SK-N-SH treated with all-trans-retinoic acid at 6 μM for 48 hours (cell line): ENCODE data around the gene PPARA.
A peak's percentile ranks its signal among the peaks of the same experiment; 100 is the strongest.

Experiments
- ATAC-seq: fragments of 200-7000 bp; cut with Tn5 transposase; 3 replicates; pipeline ENCODE4 v1.9.1; 2020; ENCODE audit warnings: mild to moderate bottlenecking, moderate library complexity
- ARNTL ChIP-seq: fragments of 450-650 bp; formaldehyde crosslinking; IDR thresholded peaks from 2 replicates; pipeline ENCODE4 v1.5.0; 2020; ENCODE audit warnings: low read depth, mild to moderate bottlenecking, moderate library complexity, borderline replicate concordance
- BACH2 ChIP-seq: fragments of 250-450 bp; sonication (Bioruptor Pico); IDR thresholded peaks from 2 replicates; pipeline ENCODE4 v1.9.0; 2021; ENCODE audit warnings: mild to moderate bottlenecking, borderline replicate concordance
- CREB5 ChIP-seq: fragments of 250-450 bp; sonication (Bioruptor Pico); IDR thresholded peaks from 2 replicates; pipeline ENCODE4 v1.5.1; 2020; ENCODE audit warnings: low read depth, mild to moderate bottlenecking, moderate library complexity
- CSDC2 ChIP-seq: fragments of 250-450 bp; sonication (Bioruptor Pico); IDR thresholded peaks from 2 replicates; pipeline ENCODE4 v1.5.0; 2020; ENCODE audit warnings: mild to moderate bottlenecking, moderate library complexity
- CSRNP3 ChIP-seq: fragments of 250-450 bp; sonication (Bioruptor Pico); IDR thresholded peaks from 2 replicates; pipeline ENCODE4 v1.5.1; 2021; ENCODE audit warnings: mild to moderate bottlenecking, moderate library complexity
- ESRRG ChIP-seq: fragments of 250-450 bp; sonication (Bioruptor Pico); IDR thresholded peaks from 2 replicates; pipeline ENCODE4 v1.6.1; 2021; ENCODE audit warnings: mild to moderate bottlenecking
- GLIS3 ChIP-seq: fragments of 250-450 bp; sonication (Bioruptor Pico); IDR thresholded peaks from 2 replicates; pipeline ENCODE4 v1.5.0; 2020; ENCODE audit warnings: mild to moderate bottlenecking, moderate library complexity
- ISL1 ChIP-seq: fragments of 250-450 bp; sonication (Bioruptor Pico); IDR thresholded peaks from 2 replicates; pipeline ENCODE4 v2.1.2; 2022; ENCODE audit warnings: mild to moderate bottlenecking, moderate library complexity
- OSR1 ChIP-seq: fragments of 250-450 bp; sonication (Bioruptor Pico); IDR thresholded peaks from 2 replicates; pipeline ENCODE4 v1.8.0; 2022; ENCODE audit warnings: moderate library complexity, mild to moderate bottlenecking, inconsistent platforms
- PPARA ChIP-seq: fragments of 250-450 bp; sonication (Bioruptor Pico); IDR thresholded peaks from 2 replicates; pipeline ENCODE4 v1.5.0; 2020; ENCODE audit warnings: mild to moderate bottlenecking, borderline replicate concordance
- RARB ChIP-seq: fragments of 250-450 bp; sonication (Bioruptor Pico); IDR thresholded peaks from 2 replicates; pipeline ENCODE4 v1.8.0; 2021; ENCODE audit warnings: mild to moderate bottlenecking, moderate library complexity
- SNAI2 ChIP-seq: fragments of 250-450 bp; sonication (Bioruptor Pico); IDR thresholded peaks from 2 replicates; pipeline ENCODE4 v1.5.0; 2020; ENCODE audit warnings: mild to moderate bottlenecking, moderate library complexity
- TOX ChIP-seq: fragments of 250-450 bp; sonication (Bioruptor Pico); IDR thresholded peaks from 2 replicates; pipeline ENCODE4 v1.8.0; 2021; ENCODE audit warnings: mild to moderate bottlenecking, moderate library complexity, borderline replicate concordance
- TSHZ2 ChIP-seq: fragments of 250-450 bp; sonication (Bioruptor Pico); IDR thresholded peaks from 2 replicates; pipeline ENCODE4 v1.5.0; 2020; ENCODE audit warnings: mild to moderate bottlenecking, moderate library complexity
- ZC3H10 ChIP-seq: fragments of 250-450 bp; sonication (Bioruptor Pico); IDR thresholded peaks from 2 replicates; pipeline ENCODE4 v1.5.1; 2021; ENCODE audit warnings: mild to moderate bottlenecking, moderate library complexity
- ZFP3 ChIP-seq: fragments of 250-450 bp; sonication (Bioruptor Pico); IDR thresholded peaks from 2 replicates; pipeline ENCODE4 v1.5.0; 2020; ENCODE audit warnings: mild to moderate bottlenecking, moderate library complexity
- ZFP30 ChIP-seq: fragments of 450-650 bp; formaldehyde crosslinking; IDR thresholded peaks from 2 replicates; pipeline ENCODE4 v1.5.0; 2022; ENCODE audit warnings: mild to moderate bottlenecking, moderate library complexity
- ZNF565 ChIP-seq: fragments of 450-650 bp; formaldehyde crosslinking; conservative IDR thresholded peaks from 2 replicates; pipeline ENCODE4 v1.5.0; 2020; ENCODE audit warnings: low read depth, mild to moderate bottlenecking, moderate library complexity
- ZNF8 ChIP-seq: fragments of 450-650 bp; formaldehyde crosslinking; IDR thresholded peaks from 2 replicates; pipeline ENCODE4 v1.5.0; 2020; ENCODE audit warnings: mild to moderate bottlenecking, moderate library complexity
- TF ChIP-seq, protein P1 (sequence below): fragments of 250-450 bp; sonication (Bioruptor Pico); IDR thresholded peaks from 2 replicates; pipeline ENCODE4 v1.8.0; 2020; ENCODE audit warnings: mild to moderate bottlenecking, moderate library complexity, borderline replicate concordance

PPARA gene

DNA sequence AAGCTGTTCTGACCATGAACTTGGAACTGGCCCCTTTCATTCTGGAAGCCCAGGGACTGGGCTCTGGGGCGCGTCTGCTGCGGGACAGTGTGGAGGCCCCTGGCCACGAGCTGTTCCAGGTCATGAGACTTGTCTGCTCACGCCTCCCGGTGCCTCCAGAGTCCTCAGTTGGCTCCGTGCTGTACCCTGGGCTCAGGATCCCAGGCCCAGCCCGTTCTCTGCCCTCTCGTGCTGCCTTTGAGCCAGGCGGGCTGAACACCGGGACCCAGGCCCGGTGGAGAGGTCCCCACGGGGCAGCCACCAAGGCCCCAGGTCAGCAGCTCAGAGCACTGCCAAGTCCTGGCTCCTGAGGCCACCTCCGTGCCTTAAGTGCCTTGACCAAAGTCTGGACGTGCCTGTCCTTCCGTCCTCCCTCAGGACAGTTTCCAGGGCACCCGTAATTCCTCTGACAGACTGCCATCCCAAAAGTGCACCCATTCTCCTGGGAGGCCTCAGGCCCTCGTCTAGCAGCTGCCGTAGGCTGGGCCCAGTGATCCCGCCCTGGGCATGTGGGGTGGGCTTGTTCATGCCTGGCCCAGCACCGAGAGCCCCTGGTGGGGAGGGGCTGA, 36.3 kb upstream of the PPARA start:
- ATAC-seq: no peak
- no peak for TF ChIP-seq ZNF565 (CRISPR knock-in tag)
- no peak for TF ChIP-seq TOX (CRISPR knock-in tag)
- TF ChIP-seq BACH2 (CRISPR knock-in tag): no peak
- TF ChIP-seq RARB: no peak
- no peak for TF ChIP-seq ARNTL (CRISPR knock-in tag)
- no peak for TF ChIP-seq CREB5
- TF ChIP-seq ZFP3 (CRISPR knock-in tag): no peak
- TF ChIP-seq GLIS3 (CRISPR knock-in tag): no peak
- TF ChIP-seq SNAI2 (CRISPR knock-in tag): no peak
- no peak for TF ChIP-seq CSRNP3 (CRISPR knock-in tag)
- TF ChIP-seq OSR1: no peak
- TF ChIP-seq ESRRG (CRISPR knock-in tag): no peak
- TF ChIP-seq CSDC2 (CRISPR knock-in tag): no peak
- TF ChIP-seq, all 23 proteins: peak for 0

- TF ChIP-seq ZC3H10 (CRISPR knock-in tag) (no peak), ZFP3 (CRISPR knock-in tag) (peak; percentile 99), CSDC2 (CRISPR knock-in tag) (no peak)
- TF ChIP-seq, all 23 proteins: peak for 1
- no peak for ATAC-seq
These were observed 35.6 kb upstream of the PPARA start for GRCh38 chr22:46114518-46115387.

- no peak for ATAC-seq
- TF ChIP-seq TSHZ2 (CRISPR knock-in tag) (no peak), SNAI2 (CRISPR knock-in tag) (no peak), ZNF8 (CRISPR knock-in tag) (no peak)
- TF ChIP-seq, all 23 proteins: peak for 0
These were observed 35.0 kb upstream of the PPARA start for GRCh38 chr22:46115388-46115678.

- TF ChIP-seq CREB5 (no peak), ZFP30 (CRISPR knock-in tag) (no peak), ISL1 (CRISPR knock-in tag) (no peak)
- TF ChIP-seq, all 23 proteins: peak for 0
- no peak for ATAC-seq
These were observed 34.4 kb upstream of the PPARA start for GRCh38 chr22:46115755-46116490.

DNA sequence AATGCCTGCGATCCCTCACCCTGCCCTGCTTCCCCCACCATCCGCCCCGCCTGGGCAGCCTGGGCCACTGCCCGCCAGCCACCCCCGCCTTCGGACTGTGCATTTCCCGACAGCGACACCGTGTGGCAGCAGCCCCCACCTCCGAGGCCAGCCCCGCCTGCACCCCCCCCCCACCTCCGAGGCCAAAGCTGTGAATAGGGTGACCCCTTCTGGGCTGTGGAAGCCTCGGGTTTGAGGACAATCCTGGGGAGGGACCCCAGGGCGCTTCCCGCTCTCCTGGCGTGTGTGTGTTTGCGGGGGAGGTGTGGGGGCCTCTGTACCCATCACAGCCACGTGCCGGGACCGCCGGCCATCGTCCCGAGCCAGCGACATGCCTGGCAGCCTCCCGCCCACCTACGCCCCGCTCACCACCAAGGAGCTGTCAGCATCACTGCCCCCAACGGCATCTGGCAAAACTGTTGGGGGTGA, 33.8 kb upstream of the PPARA start:
- peak; percentile 31 for ATAC-seq
- TF ChIP-seq CSRNP3 (CRISPR knock-in tag) (no peak), GLIS3 (CRISPR knock-in tag) (no peak), ZNF8 (CRISPR knock-in tag) (0 out of 2 replicates have a peak, but pooled peaks have one; percentile 4), ARNTL (CRISPR knock-in tag) (no peak; the same call in 1 of the 2 replicates), PPARA (no peak), CSDC2 (CRISPR knock-in tag) (no peak), ZFP3 (CRISPR knock-in tag) (no peak; the same call in 1 of the 2 replicates), TOX (CRISPR knock-in tag) (0 out of 2 replicates have a peak, but pooled peaks have one; percentile 34)
- TF ChIP-seq, protein P1, sequence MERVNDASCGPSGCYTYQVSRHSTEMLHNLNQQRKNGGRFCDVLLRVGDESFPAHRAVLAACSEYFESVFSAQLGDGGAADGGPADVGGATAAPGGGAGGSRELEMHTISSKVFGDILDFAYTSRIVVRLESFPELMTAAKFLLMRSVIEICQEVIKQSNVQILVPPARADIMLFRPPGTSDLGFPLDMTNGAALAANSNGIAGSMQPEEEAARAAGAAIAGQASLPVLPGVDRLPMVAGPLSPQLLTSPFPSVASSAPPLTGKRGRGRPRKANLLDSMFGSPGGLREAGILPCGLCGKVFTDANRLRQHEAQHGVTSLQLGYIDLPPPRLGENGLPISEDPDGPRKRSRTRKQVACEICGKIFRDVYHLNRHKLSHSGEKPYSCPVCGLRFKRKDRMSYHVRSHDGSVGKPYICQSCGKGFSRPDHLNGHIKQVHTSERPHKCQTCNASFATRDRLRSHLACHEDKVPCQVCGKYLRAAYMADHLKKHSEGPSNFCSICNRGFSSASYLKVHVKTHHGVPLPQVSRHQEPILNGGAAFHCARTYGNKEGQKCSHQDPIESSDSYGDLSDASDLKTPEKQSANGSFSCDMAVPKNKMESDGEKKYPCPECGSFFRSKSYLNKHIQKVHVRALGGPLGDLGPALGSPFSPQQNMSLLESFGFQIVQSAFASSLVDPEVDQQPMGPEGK (CRISPR knock-in tag): peak; percentile 64; the same call in 1 of the 2 replicates
